NT2/D1 (cell line): Measurements from ENCODE around the gene UBE2O.

Experiments used
- SUZ12 ChIP-seq: IDR thresholded peaks from 2 replicates; pipeline ENCODE4 v1.6.1; 2011; ENCODE audit not compliant: insufficient read length, insufficient read depth; ENCODE audit errors: extremely low read depth
- YY1 ChIP-seq: IDR thresholded peaks from 2 replicates; pipeline ENCODE4 v1.6.1; 2011; ENCODE audit not compliant: insufficient read length, insufficient read depth
- ZNF274 ChIP-seq: IDR thresholded peaks from 2 replicates; pipeline ENCODE4 v1.6.1; 2011; ENCODE audit warnings: mild to moderate bottlenecking, low read depth, low read length

DNA sequence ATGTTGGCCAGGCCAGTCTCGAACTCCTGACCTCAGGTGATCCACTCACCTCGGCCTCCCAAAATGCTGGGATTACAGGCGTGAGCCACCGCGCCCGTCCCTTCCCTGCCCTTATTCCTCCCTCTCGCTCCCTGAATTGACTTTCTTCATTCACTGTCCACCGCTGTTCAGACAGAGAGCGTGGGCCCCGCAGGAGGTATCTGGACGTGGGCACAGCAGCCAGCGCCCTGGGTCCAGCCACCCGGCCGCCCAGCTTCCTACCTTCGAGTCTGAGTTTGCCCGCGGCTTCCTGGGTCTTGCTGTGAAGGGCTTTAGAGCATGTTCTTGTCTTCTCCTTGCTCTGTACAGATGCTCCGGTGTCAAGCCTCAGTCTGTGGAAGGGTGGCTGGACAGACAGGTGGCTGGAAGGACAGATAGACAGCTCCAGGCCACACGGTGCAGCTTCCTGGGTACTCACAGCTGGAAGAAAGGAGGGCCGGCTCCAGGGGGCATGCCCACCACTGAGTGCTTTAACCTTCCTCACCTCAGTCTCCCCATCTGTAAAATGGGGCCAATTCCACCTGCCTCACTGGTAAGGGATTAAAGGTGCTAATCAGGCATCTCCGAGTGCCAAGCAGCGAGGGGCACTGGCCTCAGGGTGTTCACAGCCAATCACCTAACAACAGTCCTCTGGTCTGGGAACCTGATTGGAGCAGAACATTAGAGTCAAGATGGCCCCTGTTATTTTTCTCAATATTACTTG is 34.7 kb upstream of the UBE2O start:
- TF ChIP-seq YY1 = no peak
- no peak for TF ChIP-seq ZNF274
- no peak for TF ChIP-seq SUZ12
